ENCODE measurements around the gene HIVEP2.

The HIVEP2 gene

GRCh38 chr6:142740449-142740848 is 204.5 kb downstream of the HIVEP2 start:
- Mint-ChIP-seq H3K27me3 (no peaks in the 10 kb centered on the region), H3K4me3 (no peak overlapping the region), H3K27ac (no peak overlapping the region), H3K4me1 (peaks cover 14% of the 10 kb centered on the region), H3K9me3 (peaks cover 0 to 11% of the 10 kb centered on the region in 2 donors)
- DNase-seq (no peak), ATAC-seq (no peak)

- Mint-ChIP-seq H3K4me1 (peaks cover 16% of the 10 kb centered on the region), H3K4me3 (no peak overlapping the region), H3K27ac (peak overlapping the region in 1 of 2 donors; percentile 92), H3K9me3 (peaks cover under 1 to 14% of the 10 kb centered on the region in 2 donors), H3K27me3 (no peaks in the 10 kb centered on the region)
- no peak for DNase-seq
- no peak for ATAC-seq
Measured at GRCh38 chr6:142738731-142739130, 206.2 kb downstream of the HIVEP2 start.

- no peak for ATAC-seq
- no peak overlapping the region for H3K4me3 Mint-ChIP-seq
- no peaks in the 10 kb centered on the region for H3K27me3 Mint-ChIP-seq
- peaks cover 5 to 21% of the 10 kb centered on the region in 2 donors for H3K9me3 Mint-ChIP-seq
- H3K27ac Mint-ChIP-seq, result peak overlapping the region in 1 of 2 donors; percentile 92
- peaks cover 21% of the 10 kb centered on the region for H3K4me1 Mint-ChIP-seq
- DNase-seq, result no peak
Measured at GRCh38 chr6:142738035-142738396, 207.0 kb downstream of the HIVEP2 start.

GRCh38 chr6:142737368-142738034 is 207.5 kb downstream of the HIVEP2 start:
- Mint-ChIP-seq H3K4me3 (peak overlapping the region in 1 of 2 donors; percentile 9), H3K9me3 (peaks cover 5 to 21% of the 10 kb centered on the region in 2 donors), H3K27ac (peak overlapping the region in 1 of 2 donors; percentile 89), H3K27me3 (no peaks in the 10 kb centered on the region), H3K4me1 (peaks cover 21% of the 10 kb centered on the region)
- ATAC-seq (no peak), DNase-seq (peak in 1 of 2 donors; percentile 23)

GRCh38 chr6:142735204-142735603 is 209.8 kb downstream of the HIVEP2 start:
- ATAC-seq (no peak), DNase-seq (no peak)
- peaks cover 27% of the 10 kb centered on the region for H3K4me1 Mint-ChIP-seq
- no peak overlapping the region for H3K27ac Mint-ChIP-seq
- H3K4me3 Mint-ChIP-seq, result no peak overlapping the region
- H3K27me3 Mint-ChIP-seq, result no peaks in the 10 kb centered on the region
- peaks cover 5 to 21% of the 10 kb centered on the region in 2 donors for H3K9me3 Mint-ChIP-seq

GRCh38 chr6:142732790-142733189 is 212.2 kb downstream of the HIVEP2 start:
- DNase-seq, result no peak
- H3K27me3 Mint-ChIP-seq, result no peaks in the 10 kb centered on the region
- no peak overlapping the region for H3K4me3 Mint-ChIP-seq
- peaks cover 34% of the 10 kb centered on the region for H3K4me1 Mint-ChIP-seq
- no peak overlapping the region for H3K27ac Mint-ChIP-seq
- H3K9me3 Mint-ChIP-seq, result peaks cover 5 to 21% of the 10 kb centered on the region in 2 donors
- no peak for ATAC-seq

- DNase-seq (no peak), ATAC-seq (no peak)
- Mint-ChIP-seq H3K27me3 (no peaks in the 10 kb centered on the region), H3K9me3 (peaks cover 5 to 19% of the 10 kb centered on the region in 2 donors), H3K27ac (no peak overlapping the region), H3K4me1 (peaks cover 28% of the 10 kb centered on the region), H3K4me3 (no peak overlapping the region)
Measured at GRCh38 chr6:142731611-142732010, 213.4 kb downstream of the HIVEP2 start.

- ATAC-seq (no peak), DNase-seq (no peak)
- Mint-ChIP-seq H3K4me1 (peaks cover 35% of the 10 kb centered on the region), H3K27ac (no peak overlapping the region), H3K27me3 (no peaks in the 10 kb centered on the region), H3K9me3 (peaks cover 5 to 10% of the 10 kb centered on the region in 2 donors), H3K4me3 (peak overlapping the region in 1 of 2 donors; percentile 39)
Measured at GRCh38 chr6:142729618-142730017, 215.4 kb downstream of the HIVEP2 start.

GRCh38 chr6:142728910-142729481 is 216.0 kb downstream of the HIVEP2 start:
- DNase-seq, result no peak
- Mint-ChIP-seq H3K4me1 (peaks cover 35% of the 10 kb centered on the region), H3K27me3 (no peaks in the 10 kb centered on the region), H3K27ac (no peak overlapping the region), H3K9me3 (peaks cover 5 to 10% of the 10 kb centered on the region in 2 donors), H3K4me3 (peak overlapping the region; percentile 45 to 53)
- ATAC-seq, result no peak

GRCh38 chr6:142728364-142728763 is 216.6 kb downstream of the HIVEP2 start:
- peaks cover 30% of the 10 kb centered on the region for H3K4me1 Mint-ChIP-seq
- no peak overlapping the region for H3K27ac Mint-ChIP-seq
- no peak overlapping the region for H3K4me3 Mint-ChIP-seq
- DNase-seq (no peak), ATAC-seq (no peak)
- peaks cover 1 to 3% of the 10 kb centered on the region in 2 donors for H3K9me3 Mint-ChIP-seq
- no peaks in the 10 kb centered on the region for H3K27me3 Mint-ChIP-seq

GRCh38 chr6:142726616-142727015 is 218.4 kb downstream of the HIVEP2 start:
- Mint-ChIP-seq H3K4me1 (peaks cover 28% of the 10 kb centered on the region), H3K4me3 (no peak overlapping the region), H3K9me3 (no peaks in the 10 kb centered on the region), H3K27ac (no peak overlapping the region), H3K27me3 (no peaks in the 10 kb centered on the region)
- ATAC-seq, result no peak
- DNase-seq, result no peak

GRCh38 chr6:142725024-142725770 is 219.8 kb downstream of the HIVEP2 start:
- DNase-seq (no peak), ATAC-seq (no peak)
- H3K4me3 Mint-ChIP-seq, result no peak overlapping the region
- no peaks in the 10 kb centered on the region for H3K27me3 Mint-ChIP-seq
- H3K9me3 Mint-ChIP-seq, result peaks cover under 1% of the 10 kb centered on the region in 2 donors
- H3K4me1 Mint-ChIP-seq, result peaks cover 22% of the 10 kb centered on the region
- H3K27ac Mint-ChIP-seq, result peak overlapping the region in 1 of 2 donors; percentile 85

- ATAC-seq, result no peak
- Mint-ChIP-seq H3K4me3 (no peak overlapping the region), H3K9me3 (peaks cover 17 to 20% of the 10 kb centered on the region in 2 donors), H3K27ac (no peak overlapping the region), H3K4me1 (peaks cover 6% of the 10 kb centered on the region), H3K27me3 (no peaks in the 10 kb centered on the region)
- no peak for DNase-seq
Measured at GRCh38 chr6:142722841-142723240, 222.1 kb downstream of the HIVEP2 start.

GRCh38 chr6:142722012-142722411 is 223.0 kb downstream of the HIVEP2 start:
- Mint-ChIP-seq H3K4me1 (peaks cover 6% of the 10 kb centered on the region), H3K9me3 (peaks cover 17 to 27% of the 10 kb centered on the region in 2 donors), H3K4me3 (no peak overlapping the region), H3K27me3 (no peaks in the 10 kb centered on the region), H3K27ac (no peak overlapping the region)
- DNase-seq (no peak), ATAC-seq (no peak)

- Mint-ChIP-seq H3K27me3 (no peaks in the 10 kb centered on the region), H3K4me3 (no peak overlapping the region), H3K9me3 (peaks cover 17 to 27% of the 10 kb centered on the region in 2 donors), H3K27ac (no peak overlapping the region), H3K4me1 (peaks cover 6% of the 10 kb centered on the region)
- DNase-seq (no peak), ATAC-seq (no peak)
Measured at GRCh38 chr6:142721215-142721920, 223.6 kb downstream of the HIVEP2 start.
